Measurements from ENCODE around the gene DNAJA1.
"Not testable (repeated sequence)": the region's sequence is repeated elsewhere in the genome, so short reads cannot be mapped to it uniquely, and the experiment has no call there.

DNAJA1 gene

DNA sequence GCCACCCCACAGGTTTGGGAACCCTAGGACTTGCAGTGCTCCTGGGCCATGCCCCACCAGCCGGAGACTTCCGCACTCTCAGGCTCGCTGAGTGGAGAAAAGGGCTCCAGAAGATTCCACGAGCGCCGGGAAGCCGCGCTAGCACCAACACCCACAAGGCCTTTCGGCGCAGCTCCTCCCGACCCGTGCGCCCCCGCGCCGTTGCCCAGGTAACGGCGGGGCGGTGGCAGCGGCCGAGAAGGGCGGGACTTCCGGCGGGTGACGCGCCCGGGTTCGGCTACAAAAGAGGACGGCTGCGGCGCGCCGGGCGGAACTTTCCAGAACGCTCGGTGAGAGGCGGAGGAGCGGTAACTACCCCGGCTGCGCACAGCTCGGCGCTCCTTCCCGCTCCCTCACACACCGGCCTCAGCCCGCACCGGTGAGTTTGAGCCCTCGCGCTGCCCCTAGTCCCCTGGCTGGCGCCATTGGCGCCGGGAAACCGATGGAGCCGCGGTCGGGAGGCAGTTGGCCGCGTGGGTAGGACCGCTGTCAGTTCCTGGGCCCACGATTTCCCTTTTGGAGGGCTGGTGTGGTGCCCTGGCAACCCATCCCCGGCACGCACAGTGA, at the start of gene DNAJA1:
DNAJA1 (plus strand) TSS at position 308 of the 606 bp plus-strand sequence. CDS start 1,212 bp downstream, outside the sequence.
- peak; percentile 93 to 96 for DNase-seq (ENCODE audit: low read depth in 1 of 2, low spot score in 1 of 2)

DNA sequence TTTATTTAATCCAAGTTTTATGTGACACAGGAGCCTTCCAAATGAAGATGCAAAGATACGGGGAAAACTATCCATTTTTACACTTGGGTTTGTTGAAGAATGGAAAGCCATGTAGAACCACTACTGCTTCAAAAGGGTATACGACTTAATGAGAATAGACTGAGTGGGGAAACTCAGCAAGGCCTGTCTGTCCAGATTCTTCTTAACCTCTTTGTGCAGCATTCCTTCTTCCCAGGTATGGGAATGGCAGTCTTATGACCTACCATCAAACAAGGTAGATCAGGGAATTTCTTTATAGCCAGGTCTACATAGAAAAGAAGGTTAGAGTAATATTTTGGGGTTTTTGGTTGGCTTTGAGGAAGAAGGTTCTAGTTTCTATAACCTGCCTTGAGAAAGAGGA, 47.0 kb upstream of the DNAJA1 start:
- DNase-seq (ENCODE audit: low read depth in 1 of 2, low spot score in 1 of 2), result no peak

DNA sequence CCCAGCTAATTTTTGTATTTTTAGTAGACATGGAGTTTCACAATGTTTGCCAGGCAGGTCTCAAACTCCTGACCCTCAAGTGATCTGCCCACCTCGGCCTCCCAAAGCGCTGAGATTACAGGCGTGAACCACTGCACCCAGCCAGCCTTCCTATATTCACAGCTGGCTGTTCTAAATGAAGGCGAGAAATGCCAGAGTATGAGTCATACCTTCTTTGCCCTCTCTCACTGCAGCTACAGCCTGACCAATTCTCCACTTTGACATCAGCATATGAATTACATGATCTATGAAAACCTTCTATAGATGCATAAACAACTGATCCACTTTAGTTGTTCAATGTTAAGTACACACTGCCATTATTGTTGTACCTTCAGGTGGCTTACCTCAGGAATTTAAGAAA, 38.1 kb upstream of the DNAJA1 start:
- DNase-seq (ENCODE audit: low read depth in 1 of 2, low spot score in 1 of 2), result no peak

DNA sequence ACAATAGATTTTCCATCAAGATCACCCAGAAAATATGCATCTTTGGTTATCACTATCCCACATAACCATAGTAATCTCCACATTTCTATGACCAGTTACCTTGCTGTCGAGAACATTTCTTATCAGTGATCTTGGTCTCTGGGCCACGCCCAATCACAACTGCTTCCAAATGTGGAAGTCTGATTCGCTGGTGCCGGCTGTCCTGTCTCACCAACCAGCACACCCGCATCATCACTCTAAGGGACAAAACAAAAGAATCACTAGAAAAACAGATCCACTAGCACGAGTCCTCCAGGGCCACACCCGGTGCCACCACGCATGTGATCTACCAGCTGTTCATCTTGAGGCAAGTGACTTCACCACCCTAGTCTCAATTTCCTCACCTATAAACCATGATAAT, 35.4 kb upstream of the DNAJA1 start:
- no peak for DNase-seq (ENCODE audit: low read depth in 1 of 2, low spot score in 1 of 2)

DNA sequence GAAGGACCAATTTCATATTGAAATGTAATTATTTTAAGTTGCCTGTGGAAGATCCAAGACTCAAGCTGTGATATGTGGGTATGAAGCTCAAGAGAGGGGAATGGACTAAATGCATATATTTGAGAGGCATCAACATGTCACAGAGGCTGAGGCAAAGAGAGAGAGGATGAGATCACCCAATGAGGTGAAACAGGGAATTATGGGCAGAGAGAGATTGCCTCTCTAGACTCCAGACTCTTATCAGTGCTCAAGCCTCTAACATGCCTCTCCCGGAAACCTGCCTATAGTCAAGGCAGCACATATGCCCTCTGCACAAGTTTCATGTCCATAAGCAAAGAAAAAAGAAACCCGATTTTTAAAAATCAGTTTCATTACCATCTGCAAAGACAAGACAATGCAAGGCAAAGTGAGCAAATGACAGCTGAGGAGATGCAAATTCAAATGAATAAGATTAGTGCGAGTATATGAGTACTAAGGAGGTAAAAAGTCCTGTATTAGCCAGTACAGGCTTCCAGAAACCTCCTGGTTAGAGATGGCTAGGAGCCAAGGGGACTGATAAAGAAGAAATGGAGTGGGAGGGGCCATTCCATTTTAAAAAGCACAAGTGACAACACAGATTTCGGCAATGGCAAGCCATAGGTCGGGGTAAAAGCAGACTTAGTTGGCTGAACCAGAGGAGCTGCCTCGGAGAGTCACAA, 33.0 kb upstream of the DNAJA1 start:
- DNase-seq (ENCODE audit: low read depth in 1 of 2, low spot score in 1 of 2), result no peak

DNA sequence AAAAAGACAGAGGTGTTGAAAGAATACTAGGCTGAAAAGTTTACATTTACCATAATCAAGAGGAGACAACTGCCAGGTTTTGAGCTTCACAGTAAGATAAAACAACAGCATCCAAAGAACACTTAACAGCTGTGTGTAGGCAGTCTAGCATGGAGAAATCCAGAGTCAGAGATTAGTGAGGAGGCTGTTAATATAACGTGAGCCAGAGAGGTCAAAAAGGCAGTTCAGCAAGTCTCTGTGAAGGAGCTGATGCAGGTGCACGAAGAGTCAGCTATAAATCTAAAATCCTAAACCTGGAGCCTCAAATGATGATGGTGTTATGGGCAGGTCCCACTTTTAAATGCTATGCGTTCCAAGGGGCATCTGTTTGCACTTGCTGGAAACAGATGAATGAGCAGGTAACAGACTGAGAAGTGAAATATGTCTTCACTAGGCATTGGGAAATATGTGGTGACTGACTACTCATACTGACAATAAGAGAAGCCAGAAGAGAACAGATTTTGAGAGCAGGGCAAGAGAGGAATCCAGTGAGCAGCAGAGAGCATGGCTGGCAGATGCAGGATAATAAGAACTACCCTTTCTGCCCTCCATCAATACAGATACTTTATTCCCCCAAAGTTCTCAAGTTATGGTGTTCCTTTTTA, 32.4 kb upstream of the DNAJA1 start:
- no peak for DNase-seq (ENCODE audit: low read depth in 1 of 2, low spot score in 1 of 2)

DNA sequence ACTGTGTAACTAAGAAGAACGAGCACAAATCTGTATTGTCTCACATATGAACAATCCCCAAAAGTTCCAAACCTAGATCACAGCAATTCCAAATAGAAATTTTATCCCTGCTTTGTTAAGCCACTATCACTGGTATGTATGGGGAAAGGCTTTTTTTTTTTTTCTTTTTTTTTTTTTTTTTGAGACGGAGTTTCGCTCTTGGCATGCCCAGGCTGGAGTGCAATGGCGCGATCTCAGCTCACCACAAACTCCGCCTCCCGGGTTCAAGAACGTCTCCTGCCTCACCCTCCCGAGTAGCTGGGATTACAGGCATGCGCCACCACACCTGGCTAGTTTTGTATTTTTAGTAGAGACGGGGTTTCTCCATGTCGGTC, 24.4 kb upstream of the DNAJA1 start:
- DNase-seq (ENCODE audit: low read depth in 1 of 2, low spot score in 1 of 2), result not testable (repeated sequence)

DNA sequence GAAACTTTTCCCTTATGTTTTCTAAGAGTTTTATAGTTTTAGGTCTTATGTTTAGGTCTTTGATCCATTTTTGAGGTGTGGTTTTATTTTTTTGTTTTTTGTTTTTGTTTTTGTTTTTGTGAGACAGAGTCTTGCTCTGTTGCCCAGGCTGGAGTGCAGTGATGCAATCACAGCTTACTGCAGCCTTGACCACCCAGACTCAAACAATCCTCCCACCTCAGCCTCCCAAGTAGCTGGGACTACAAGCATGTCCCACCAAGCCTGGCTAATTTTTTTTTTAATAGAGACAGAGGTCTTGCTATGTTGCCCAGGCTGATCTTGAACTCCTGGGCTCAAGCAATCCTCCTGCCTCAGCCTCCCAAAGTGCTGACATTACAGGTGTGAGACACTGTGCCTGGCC, 19.7 kb upstream of the DNAJA1 start:
- not testable (repeated sequence) for DNase-seq (ENCODE audit: low read depth in 1 of 2, low spot score in 1 of 2)

DNA sequence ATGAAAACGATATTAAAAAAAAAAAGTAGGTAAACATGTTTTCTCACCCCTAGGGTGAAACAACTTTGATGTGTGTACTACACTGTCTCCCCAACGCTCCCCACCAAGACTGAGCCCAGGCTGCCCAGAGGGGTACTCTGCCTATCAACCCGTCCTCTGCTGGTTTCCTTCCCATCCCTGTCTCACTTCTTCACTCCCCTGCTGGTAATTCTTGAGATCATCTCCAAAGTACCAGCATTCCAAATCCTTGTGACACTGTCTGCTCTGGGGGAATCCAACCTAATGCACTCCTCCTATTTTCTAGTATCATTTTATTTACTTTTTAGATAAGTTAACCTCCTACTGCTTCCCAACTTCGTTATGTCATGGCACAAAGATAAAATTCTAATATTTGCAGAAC, 17.3 kb upstream of the DNAJA1 start:
- DNase-seq (ENCODE audit: low read depth in 1 of 2, low spot score in 1 of 2), result no peak

DNA sequence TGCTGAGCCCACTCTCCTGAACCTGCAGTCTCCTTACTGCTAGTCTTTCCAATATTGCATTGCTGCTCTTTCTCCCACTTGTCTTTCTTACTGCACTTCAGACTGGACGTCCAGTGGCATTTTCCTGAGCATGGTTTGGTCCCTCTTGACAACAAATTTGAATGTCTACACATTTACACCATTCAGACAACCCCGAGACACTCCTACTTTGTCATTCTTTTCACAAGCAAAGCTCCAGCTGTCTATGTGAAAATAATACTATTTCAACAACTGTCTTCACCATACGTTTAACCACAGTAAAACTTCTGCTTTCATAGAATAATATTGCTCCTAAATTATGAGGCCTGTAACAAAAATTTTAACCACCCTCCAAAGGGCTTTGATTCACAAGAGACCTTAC, 13.2 kb upstream of the DNAJA1 start:
- DNase-seq (ENCODE audit: low read depth in 1 of 2, low spot score in 1 of 2), result no peak

DNA sequence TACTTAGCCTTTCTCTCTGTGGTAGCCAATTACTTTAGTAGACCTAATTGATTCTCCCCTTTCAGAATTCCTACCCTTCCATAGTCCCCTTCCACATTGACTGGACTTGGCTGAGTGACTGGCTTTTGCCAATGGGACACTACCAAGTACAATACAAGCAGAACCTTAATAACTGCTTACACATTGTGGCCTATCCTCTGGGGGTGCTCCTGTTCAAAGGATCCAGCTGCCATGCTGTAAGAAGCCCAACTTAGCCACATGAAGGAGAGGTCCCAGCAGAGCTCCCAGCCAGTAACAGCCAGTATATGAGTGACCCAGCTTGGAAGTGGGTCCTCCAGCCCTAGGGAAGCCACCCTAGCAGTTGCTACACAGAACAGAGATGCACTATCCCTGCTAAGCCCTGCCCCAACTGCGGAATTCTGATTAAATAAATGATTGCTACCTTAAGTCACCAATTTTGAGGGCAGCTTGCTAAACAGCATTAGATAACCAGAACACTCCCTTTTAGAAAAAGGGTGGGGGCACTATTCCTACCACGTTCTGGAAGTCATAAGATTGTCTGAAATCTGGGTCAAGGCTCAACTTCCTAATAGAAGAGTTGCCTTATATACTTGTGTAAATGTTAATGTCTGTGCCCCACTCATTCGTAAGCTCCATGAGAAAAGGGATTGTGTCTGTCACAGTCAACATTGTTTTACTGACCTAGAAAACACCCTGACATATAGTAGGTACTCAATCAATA, 12.6 kb upstream of the DNAJA1 start:
- DNase-seq (ENCODE audit: low read depth in 1 of 2, low spot score in 1 of 2), result no peak

DNA sequence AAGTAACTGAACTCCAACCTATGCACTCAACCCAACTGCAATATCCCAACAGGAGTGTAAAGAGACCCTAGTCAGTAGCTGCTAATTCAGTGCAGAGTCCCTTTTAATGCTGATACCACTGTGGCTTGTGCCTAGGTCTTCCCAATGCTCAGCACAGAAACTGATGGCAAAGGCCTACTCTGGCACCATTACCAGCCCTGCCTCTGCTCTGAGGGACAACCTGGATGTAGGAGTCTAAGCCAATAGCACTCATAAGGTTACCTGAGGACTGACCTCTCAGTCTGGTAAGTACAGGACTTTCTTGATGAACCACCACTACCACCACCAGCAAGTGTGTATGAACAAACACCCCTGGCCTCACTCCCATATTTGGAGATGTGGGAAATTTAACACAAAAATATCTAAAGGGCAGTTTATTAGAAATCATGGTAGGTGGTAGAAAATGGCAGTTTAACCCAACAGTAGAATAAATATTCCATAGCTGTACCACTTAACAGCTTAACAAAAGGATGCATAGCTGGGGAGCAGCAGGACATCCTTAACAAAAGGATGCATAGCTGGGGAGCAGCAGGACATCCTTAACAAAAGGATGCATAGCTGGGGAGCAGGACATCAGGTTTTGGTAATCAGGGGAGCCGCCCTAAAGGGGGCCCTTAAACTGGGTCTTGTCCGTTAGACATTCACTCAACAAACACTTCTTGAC, 11.0 kb upstream of the DNAJA1 start:
- no peak for DNase-seq (ENCODE audit: low read depth in 1 of 2, low spot score in 1 of 2)

DNA sequence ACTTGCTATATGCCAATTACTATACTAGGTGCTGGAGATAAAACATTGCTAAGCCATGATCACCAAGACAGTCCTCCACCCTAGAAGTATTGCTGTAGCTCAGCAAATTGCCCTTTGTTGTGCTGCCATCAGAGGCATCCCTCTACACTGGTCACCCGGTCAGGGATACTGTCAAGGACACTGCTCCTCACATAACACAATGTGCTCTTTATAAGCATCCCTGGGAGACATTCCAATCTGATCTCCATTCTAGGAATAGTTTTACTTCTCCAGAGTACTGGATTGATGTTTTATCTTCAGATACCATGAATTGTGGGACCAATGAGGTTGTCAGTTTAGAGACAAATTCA, 10.4 kb upstream of the DNAJA1 start:
- DNase-seq (ENCODE audit: low read depth in 1 of 2, low spot score in 1 of 2), result no peak

DNA sequence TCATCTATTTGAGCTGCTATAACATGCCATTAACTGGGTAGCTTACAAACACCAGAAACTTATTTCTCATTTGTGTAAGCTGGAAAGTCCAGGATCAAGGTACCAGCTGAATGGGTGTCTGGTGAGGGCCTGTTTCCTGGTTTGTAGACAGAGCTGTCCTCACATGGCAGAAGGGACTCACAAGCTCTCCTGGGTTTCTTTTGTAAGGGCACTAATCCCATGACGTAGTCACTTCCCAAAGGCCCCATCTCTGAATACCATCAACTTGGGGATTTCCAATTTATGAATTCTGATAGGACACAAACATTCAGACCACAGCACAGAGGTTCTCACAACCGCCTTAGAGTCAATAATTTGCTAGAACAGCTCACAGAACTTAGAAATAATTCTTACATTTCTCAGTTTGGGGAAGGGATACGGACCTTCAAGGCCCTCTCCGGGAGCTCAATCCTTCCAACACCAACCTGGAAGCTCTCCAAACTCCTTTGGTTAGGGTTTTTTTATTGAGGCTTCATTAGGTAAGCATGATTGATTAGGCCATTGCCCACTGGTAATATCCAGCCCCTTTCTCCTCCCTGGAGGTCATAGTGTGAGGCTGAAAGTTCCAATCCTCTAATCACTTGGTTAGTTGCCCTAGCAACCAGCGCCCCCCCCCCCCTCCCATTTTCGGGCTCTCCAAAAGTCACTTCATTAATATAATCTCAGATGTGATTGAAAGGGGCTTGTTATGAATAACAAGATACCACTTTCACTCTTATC, 7.6 kb upstream of the DNAJA1 start:
- DNase-seq (ENCODE audit: low read depth in 1 of 2, low spot score in 1 of 2), result no peak

DNA sequence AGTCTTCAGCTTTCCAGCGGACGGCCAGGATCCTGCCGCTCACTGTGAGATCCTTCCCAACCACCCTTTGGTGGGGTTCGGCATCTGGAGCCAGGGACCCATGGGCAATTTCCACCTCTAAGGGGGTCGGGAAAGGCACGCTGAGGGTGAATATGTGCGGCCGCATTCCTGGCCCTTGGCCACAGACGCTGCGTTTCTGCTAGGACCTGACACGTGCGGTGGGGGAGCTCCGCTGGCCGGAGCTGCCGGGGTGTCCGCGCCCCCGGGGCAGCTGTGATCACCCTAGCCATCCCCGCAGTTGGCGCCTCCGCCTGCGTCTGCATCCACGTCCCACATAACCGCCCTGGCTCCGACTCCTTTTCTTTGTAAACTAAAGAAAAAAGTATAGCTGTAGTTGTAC, 5.3 kb upstream of the DNAJA1 start:
- no peak for DNase-seq (ENCODE audit: low read depth in 1 of 2, low spot score in 1 of 2)

DNA sequence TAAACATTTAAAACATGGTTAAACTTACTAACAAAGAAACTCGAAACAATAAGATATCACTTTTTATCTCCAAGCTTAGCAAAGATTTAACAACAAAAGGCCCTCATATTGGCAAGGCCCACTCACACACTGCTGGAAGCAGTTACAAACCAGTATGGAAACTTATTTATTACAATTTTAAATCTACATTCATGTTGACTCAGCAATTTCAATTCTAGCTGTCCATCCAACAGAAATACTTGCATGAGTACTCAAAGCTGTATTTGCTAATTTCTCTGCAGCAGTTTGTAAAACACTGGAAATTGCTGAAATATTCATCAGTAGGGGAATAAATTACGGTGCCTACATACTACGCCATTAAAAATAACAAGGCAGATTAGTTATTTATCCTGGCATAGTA, 2.8 kb upstream of the DNAJA1 start:
- DNase-seq (ENCODE audit: low read depth in 1 of 2, low spot score in 1 of 2), result no peak

DNA sequence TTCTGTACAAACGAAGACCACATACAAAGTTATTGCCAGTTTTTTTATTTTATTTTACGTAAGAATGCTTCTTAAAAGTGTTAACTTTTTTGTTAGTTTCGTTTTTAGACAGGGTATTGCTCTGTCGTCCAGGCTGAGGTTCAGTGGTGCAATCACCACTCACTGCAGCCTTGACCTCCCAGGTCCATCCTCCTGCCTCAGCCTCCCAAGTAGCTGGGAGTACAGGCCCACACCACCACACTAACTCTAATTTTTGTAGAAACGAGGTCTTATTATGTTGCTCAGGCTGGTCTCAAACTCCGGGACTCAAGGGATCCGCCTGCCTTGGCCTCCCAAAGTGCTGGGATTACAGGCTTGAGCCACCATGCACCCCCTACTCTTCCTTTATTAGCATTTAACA, 2.3 kb upstream of the DNAJA1 start:
- no peak for DNase-seq (ENCODE audit: low read depth in 1 of 2, low spot score in 1 of 2)

DNA sequence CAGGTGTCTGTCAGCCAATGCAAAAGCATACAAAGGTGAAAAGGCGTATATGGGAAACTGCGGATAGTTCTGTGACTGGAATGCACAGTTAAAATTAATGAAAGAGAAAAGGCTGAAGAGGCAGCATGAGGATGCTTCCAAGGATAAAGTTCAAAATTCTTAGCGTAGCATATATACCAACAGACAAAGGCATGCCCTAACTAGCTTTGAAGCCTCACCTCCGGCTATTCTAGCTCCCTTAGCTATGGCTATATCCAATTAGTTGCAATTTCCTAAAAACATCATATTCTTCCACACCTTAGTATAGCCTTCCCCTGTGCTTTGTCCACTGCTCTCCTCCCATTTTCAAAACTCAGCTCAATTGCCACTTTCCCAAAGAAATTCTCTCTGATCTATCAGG, 1.4 kb upstream of the DNAJA1 start:
- no peak for DNase-seq (ENCODE audit: low read depth in 1 of 2, low spot score in 1 of 2)

DNA sequence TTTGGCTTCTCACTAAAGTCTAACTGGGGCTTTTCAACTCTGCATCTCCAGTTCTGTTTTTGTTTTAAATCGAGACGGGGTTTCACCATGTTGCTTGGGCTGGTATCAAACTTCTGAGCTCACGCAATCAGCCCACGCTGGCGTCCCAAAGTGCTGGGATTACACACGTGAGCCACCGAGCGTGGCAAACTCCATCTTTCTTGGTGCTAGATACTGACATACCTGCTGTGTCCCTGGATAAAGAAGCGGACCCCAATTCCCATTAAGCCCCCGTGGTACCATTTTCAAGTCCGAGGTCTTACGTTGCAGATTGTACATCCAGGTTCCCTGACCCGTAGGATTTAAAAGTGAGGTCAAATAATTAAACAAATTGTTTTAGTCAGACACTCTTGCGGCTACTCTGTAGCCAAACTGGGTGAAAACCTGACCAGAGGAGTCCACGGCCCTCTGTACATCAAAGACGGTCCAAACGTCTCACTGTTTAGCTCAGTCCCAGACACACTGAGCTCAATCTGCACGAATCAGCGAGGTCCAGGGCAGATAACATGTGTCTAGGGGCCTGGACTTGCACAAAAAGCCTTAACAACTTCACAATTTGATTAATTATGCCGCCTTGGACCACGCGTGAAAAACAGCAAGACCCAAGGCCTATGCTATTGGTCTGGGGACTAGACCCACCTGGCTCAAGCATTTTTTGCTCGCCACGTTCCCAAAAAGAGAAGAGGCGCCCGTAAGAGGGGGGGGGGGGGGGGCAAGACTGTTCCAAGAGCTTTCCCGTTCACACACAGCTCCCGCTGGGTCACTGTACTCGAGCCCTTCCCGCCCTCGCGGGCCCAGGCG, 727 bp upstream of the DNAJA1 start:
- DNase-seq (ENCODE audit: low read depth in 1 of 2, low spot score in 1 of 2), result no peak

All from activated T-helper 1 cell treated with anti-CD3 and anti-CD28 coated beads, Interleukin-2, amount 50 U/mL, for 16 hours (primary cell).